ENCODE data around the gene CALHM6. TPM values are rescaled to one million over a fixed set of nuclear protein-coding genes. Genes with fewer than 3 reads are reported as not detected.

The CALHM6 gene
- total and polyA plus RNA-seq, 2 of the 8 experiments (the other 6 are each of a cell fraction or from before 2014, with no cell fraction given): 0.93 to 1.8 TPM

- TF ChIP-seq SIRT6 (IDR thresholded peaks at IDR 0.05; ENCODE audit: low read length) (no peak), KDM5A (IDR thresholded peaks at IDR 0.05; ENCODE audit: low read length) (no peak), BCL11A (IDR thresholded peaks at IDR 0.05; ENCODE audit: low read depth in 2 of 2, low read length in 2 of 2) (no peak), JUN (IDR thresholded peaks at IDR 0.05; ENCODE audit: low read depth, low read length) (no peak), GTF2F1 (IDR thresholded peaks at IDR 0.05; ENCODE audit: borderline replicate concordance, low read depth, low read length) (no peak), TAF1 (IDR thresholded peaks at IDR 0.05; ENCODE audit: low read depth, low read length) (no peak), CEBPB (IDR thresholded peaks at IDR 0.05; ENCODE audit: low read depth, low read length) (no peak)
These were observed 23.5 kb upstream of the CALHM6 start (continued) for GRCh38 chr6:116437656-116438055.

Data from H1 (cell line).